Mucosa of stomach (tissue), 1 donor: ENCODE results near the gene KIF19.
"Not testable (repeated sequence)": the region's sequence is repeated elsewhere in the genome, so short reads cannot be mapped to it uniquely, and the experiment has no call there.

Experiments used
- H3K27me3 ChIP-seq: one replicate; pipeline ENCODE4 v1.7.0; 2013; ENCODE audit warnings: mild to moderate bottlenecking, low read length; ENCODE audit not compliant: control insufficient read depth, insufficient read depth
- H3K36me3 ChIP-seq: one replicate; pipeline ENCODE4 v1.7.0; 2013; ENCODE audit warnings: low read length; ENCODE audit not compliant: control insufficient read depth, insufficient read depth
- H3K4me1 ChIP-seq: one replicate; pipeline ENCODE4 v1.7.0; 2013; ENCODE audit warnings: mild to moderate bottlenecking, low read length; ENCODE audit not compliant: control insufficient read depth, insufficient read depth
- H3K4me3 ChIP-seq: one replicate; pipeline ENCODE4 v1.7.0; 2013; ENCODE audit warnings: low read length
- H3K9ac ChIP-seq: one replicate; pipeline ENCODE4 v1.7.0; 2013; ENCODE audit warnings: mild to moderate bottlenecking, low read length, moderate library complexity
- H3K9me3 ChIP-seq: one replicate; pipeline ENCODE4 v1.7.0; 2013; ENCODE audit warnings: mild to moderate bottlenecking, low read length, moderate library complexity; ENCODE audit not compliant: control insufficient read depth
- donor health status: Pancreatic carcinoma.

The KIF19 gene

DNA sequence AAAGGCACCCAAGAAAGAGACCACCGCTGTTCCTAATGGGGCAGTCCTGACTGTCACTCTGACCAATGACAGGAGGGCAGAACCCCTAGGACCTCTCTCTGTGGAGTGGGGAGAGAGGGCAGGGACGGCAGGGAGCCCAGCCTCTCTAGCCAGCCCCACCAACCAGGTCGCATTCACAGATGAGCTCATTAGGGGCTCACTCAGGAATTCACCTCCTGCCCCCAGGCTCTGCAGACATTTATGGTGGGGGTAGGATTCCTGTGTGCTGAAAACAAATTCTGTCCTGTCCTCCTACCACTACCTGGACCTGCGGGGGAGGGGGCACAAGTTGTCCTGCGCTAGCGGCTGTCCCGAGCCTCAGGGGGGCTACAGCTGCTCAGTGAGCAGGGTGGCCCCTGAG is 78.2 kb downstream of the KIF19 start:
- Histone ChIP-seq H3K27me3 (peaks cover 9% of the 10 kb centered on the region), H3K4me3 (no peak overlapping the region), H3K4me1 (peaks cover 26% of the 10 kb centered on the region), H3K9ac (no peak overlapping the region), H3K36me3 (no peaks in the 10 kb centered on the region), H3K9me3 (no peaks in the 10 kb centered on the region)

- Histone ChIP-seq H3K9me3 (no peaks in the 10 kb centered on the region), H3K27me3 (peaks cover 9% of the 10 kb centered on the region), H3K4me1 (peaks cover 28% of the 10 kb centered on the region), H3K9ac (no peak overlapping the region), H3K4me3 (no peak overlapping the region), H3K36me3 (no peaks in the 10 kb centered on the region)
Measured at GRCh38 chr17:74404789-74405188, 78.8 kb downstream of the KIF19 start.

- not testable (repeated sequence) for H3K9ac ChIP-seq, H3K9me3 ChIP-seq, H3K36me3 ChIP-seq, H3K27me3 ChIP-seq, H3K4me3 ChIP-seq
- peaks cover 34% of the 10 kb centered on the region for H3K4me1 ChIP-seq
Measured at GRCh38 chr17:74405311-74405710, 79.3 kb downstream of the KIF19 start.
